Measurements from ENCODE around the gene NPHS1. TPM values are rescaled to one million over a fixed set of nuclear protein-coding genes. Genes with fewer than 3 reads are reported as not detected.
"Not testable (repeated sequence)": the region's sequence is repeated elsewhere in the genome, so short reads cannot be mapped to it uniquely, and the experiment has no call there.

The NPHS1 gene
- total RNA-seq, 2 experiments from 2014 or later, result not detected

DNA sequence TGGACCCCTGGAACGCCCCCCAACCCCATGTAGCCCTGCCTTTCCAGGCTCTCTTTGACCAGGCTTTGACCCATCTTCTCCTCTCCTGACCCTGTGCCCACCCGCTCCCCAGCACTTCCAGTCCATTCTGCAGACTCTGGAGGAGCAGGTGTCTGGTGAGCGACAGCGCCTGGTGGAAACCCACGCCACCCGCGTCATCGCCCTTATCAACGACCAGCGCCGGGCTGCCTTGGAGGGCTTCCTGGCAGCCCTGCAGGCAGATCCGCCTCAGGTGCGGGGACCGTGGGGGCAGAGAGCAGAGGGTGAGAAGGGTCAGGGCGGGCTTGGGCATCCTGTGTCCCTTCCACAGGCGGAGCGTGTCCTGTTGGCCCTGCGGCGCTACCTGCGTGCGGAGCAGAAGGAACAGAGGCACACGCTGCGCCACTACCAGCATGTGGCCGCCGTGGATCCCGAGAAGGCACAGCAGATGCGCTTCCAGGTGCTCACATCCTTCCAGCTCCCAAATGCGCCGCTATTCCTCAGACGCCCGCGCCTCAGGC is 22.2 kb upstream of the NPHS1 start:
- peaks cover 22% of the 10 kb centered on the region for H3K27me3 Mint-ChIP-seq
- no peaks in the 10 kb centered on the region for H3K9me3 Mint-ChIP-seq (ENCODE audit: low read depth)
- peaks cover 7% of the 10 kb centered on the region for H3K4me1 Mint-ChIP-seq
- no peaks in the 10 kb centered on the region for H3K36me3 Mint-ChIP-seq (ENCODE audit: low read depth)
- ChIA-PET CTCF (no interaction called here), POLR2A (no interaction called here)
- DNase-seq, result no peak
- intact Hi-C loops (cut with DNase I, micrococcal nuclease), result loop anchor here in 1 of 2 experiments (5.0 kb wide), 1 partner anchor 182 kb away; no protein-coding TSS in a partner anchor
- H3K4me3 Mint-ChIP-seq, result no peak overlapping the region
- H3K27ac Mint-ChIP-seq, result no peak overlapping the region
- ATAC-seq, result no peak

DNA sequence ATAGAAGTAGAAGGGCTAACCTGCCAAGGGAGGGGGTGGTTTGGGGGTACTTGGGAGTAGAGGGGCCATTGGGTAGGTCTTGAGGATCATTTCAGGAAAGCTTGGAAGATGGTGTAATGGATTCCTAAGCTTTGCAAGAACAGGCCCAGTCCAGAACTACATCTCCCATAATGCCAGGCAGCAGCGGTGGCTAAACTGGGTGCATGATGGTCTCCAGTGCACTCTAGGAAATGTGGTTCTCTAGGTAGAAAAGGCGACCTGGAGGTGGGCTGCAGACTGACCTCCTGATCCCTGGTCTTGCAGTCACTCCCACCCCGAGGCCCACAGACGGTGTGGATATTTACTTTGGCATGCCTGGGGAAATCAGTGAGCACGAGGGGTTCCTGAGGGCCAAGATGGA is 19.9 kb upstream of the NPHS1 start:
- CTCF ChIA-PET, result no interaction called here

DNA sequence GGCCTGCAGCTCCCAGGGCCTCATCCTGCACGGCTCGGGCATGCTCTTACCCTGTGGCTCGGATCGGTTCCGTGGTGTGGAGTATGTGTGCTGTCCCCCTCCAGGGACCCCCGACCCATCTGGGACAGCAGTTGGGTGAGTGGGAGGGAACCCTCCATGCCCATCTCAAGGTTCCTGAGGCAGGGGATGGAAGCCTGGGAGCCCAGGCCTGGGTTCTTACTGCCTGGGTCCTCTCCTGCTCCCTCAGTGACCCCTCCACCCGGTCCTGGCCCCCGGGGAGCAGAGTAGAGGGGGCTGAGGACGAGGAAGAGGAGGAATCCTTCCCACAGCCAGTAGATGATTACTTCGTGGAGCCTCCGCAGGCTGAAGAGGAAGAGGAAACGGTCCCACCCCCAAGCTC is 19.3 kb upstream of the NPHS1 start:
- no peak overlapping the region for H3K4me3 Mint-ChIP-seq
- no peak overlapping the region for H3K27ac Mint-ChIP-seq
- no peaks in the 10 kb centered on the region for H3K9me3 Mint-ChIP-seq (ENCODE audit: low read depth)
- CTCF ChIA-PET, result no interaction called here
- H3K36me3 Mint-ChIP-seq (ENCODE audit: low read depth), result no peaks in the 10 kb centered on the region
- POLR2A ChIA-PET, result no interaction called here
- peaks cover 14% of the 10 kb centered on the region for H3K4me1 Mint-ChIP-seq
- no peak for DNase-seq
- ATAC-seq, result no peak
- peaks cover 27% of the 10 kb centered on the region for H3K27me3 Mint-ChIP-seq
- intact Hi-C loops (cut with DNase I, micrococcal nuclease), result loop anchor here in 1 of 2 experiments (5.0 kb wide), 1 partner anchor 179 kb away; no protein-coding TSS in a partner anchor

More for the DNA sequence above, 19.9 kb upstream of the NPHS1 start:
- no peaks in the 10 kb centered on the region for H3K36me3 Mint-ChIP-seq (ENCODE audit: low read depth)
- no peak overlapping the region for H3K27ac Mint-ChIP-seq
- peaks cover 14% of the 10 kb centered on the region for H3K4me1 Mint-ChIP-seq
- no peak for ATAC-seq
- intact Hi-C loops (cut with DNase I, micrococcal nuclease), result loop anchor here in 1 of 2 experiments (5.0 kb wide), 1 partner anchor 180 kb away; no protein-coding TSS in a partner anchor
- no peak overlapping the region for H3K4me3 Mint-ChIP-seq
- POLR2A ChIA-PET, result no interaction called here
- H3K27me3 Mint-ChIP-seq, result peaks cover 26% of the 10 kb centered on the region
- DNase-seq, result no peak
- H3K9me3 Mint-ChIP-seq (ENCODE audit: low read depth), result no peaks in the 10 kb centered on the region

DNA sequence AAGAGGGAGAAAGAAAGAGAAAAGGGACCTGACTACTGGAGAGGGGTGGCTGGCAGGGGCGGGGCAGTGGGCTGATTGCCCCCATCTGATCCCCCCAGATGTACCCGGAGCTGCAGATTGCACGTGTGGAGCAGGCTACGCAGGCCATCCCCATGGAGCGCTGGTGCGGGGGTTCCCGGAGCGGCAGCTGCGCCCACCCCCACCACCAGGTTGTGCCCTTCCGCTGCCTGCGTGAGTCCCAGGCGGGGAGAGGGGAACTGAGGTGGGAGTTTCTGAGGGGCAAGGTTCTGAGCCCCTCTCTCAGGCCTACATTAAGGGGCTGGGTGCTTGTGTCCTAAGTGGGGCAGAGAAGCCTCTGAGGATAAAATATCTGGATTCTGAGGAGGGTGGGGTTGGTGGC is 18.5 kb upstream of the NPHS1 start:
- H3K27ac Mint-ChIP-seq, result no peak overlapping the region
- peaks cover 28% of the 10 kb centered on the region for H3K27me3 Mint-ChIP-seq
- POLR2A ChIA-PET, result no interaction called here
- no peaks in the 10 kb centered on the region for H3K9me3 Mint-ChIP-seq (ENCODE audit: low read depth)
- no peaks in the 10 kb centered on the region for H3K36me3 Mint-ChIP-seq (ENCODE audit: low read depth)
- H3K4me3 Mint-ChIP-seq, result no peak overlapping the region
- CTCF ChIA-PET, result interaction anchor here (1.3 kb wide), 1 partner anchor 34 kb away, joined by 3 read pairs; no protein-coding TSS in a partner anchor
- intact Hi-C loops (cut with DNase I, micrococcal nuclease), result loop anchor here (1.0 to 5.0 kb wide), 2 partner anchors 178 to 184 kb away; partner anchors contain the start of genes THAP8 (in 1 of the 2) and WDR62 (in 1 of the 2)
- H3K4me1 Mint-ChIP-seq, result peaks cover 14% of the 10 kb centered on the region
- ATAC-seq, result no peak
- DNase-seq, result no peak

DNA sequence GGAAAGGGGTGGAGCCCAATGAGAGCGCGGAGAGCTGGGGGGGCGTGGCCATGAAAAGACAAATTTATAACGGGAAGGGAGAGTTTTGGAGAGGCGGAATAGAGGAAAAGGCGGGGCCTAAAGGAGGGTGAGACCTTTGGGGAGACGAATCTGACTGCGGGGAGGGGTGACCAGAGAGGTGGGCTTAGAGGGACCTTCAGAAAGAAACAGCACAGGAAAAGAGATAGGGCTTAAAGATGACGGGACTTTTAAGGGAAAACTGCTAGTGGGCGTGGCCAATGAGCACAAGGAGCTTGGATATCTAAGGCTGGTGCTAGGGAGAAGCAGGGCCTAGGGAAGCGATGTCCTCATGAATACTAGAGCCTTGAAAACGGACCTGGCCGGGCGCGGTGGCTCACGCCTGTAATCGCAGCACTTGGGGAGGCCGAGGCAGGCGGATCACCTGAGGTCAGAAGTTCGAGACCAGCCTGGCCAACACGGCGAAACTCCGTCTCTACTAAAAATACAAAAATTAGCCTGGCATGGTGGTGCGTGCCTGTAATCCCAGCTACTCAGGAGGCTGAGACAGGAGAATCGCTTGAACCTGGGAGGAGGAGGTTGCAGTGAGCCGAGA is 17.9 kb upstream of the NPHS1 start:
- peak; percentile 83 for DNase-seq
- peaks cover 33% of the 10 kb centered on the region for H3K27me3 Mint-ChIP-seq
- not testable (repeated sequence) for H3K27ac Mint-ChIP-seq; H3K36me3 Mint-ChIP-seq (ENCODE audit: low read depth); ATAC-seq; H3K9me3 Mint-ChIP-seq (ENCODE audit: low read depth)
- intact Hi-C loops (cut with DNase I, micrococcal nuclease), result loop anchor here (1.0 to 5.0 kb wide), 2 partner anchors 178 to 184 kb away; partner anchors contain the start of genes THAP8 (in 1 of the 2) and WDR62 (in 1 of the 2)
- H3K4me1 Mint-ChIP-seq, result peaks cover 14% of the 10 kb centered on the region
- ChIA-PET CTCF (interaction anchor here (0.7 to 1.3 kb wide), 6 partner anchors 14 to 176 kb away, joined by 3 to 7 read pairs (median 4); partner anchors contain the start of genes LIN37, PSENEN and U2AF1L4), POLR2A (interaction anchor here (0.9 to 1.0 kb wide), 2 partner anchors 9 to 10 kb away, joined by 4 read pairs; no protein-coding TSS in a partner anchor)
- H3K4me3 Mint-ChIP-seq, result peak overlapping the region; percentile 52

DNA sequence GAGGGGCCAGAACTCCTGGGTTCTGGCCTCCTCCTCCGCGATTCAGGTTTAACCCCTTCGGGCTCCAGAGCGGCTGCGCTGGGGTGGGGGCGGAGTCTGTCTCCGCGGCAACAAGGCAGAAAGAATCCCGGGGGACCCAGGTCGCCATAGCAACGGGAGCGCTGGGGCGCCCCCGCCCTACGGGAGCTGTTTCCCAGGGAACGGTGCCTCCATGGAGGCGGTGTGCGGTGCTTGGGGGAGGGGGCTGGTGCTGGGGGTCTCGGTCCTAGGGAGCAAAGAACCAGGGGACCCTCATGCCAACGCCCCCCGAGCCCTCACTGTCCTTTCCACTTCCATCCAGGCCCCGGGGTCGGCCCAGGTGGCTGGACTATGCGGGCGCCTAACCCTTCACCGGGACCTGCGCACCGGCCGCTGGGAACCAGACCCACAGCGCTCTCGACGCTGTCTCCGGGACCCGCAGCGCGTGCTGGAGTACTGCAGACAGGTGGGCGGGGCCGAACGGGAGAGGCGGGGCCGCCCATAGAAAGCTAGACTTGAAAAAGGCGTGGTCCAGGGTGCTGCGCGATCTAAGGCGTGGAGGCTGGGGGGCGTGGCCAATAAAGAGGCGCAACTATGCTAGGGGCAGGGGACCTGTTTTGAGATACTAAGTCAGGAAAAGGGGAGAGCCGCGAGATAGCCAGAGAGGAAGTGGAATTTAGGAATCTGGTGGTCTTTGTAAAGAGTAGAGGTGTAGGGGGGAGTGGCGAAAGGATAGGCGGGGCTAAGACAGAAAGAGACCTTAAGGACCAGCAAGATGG is 17.2 kb upstream of the NPHS1 start:
- peak; percentile 93 for ATAC-seq
- H3K27ac Mint-ChIP-seq, result no peak overlapping the region
- peak overlapping the region; percentile 52 for H3K4me3 Mint-ChIP-seq
- H3K27me3 Mint-ChIP-seq, result peaks cover 37% of the 10 kb centered on the region
- no peaks in the 10 kb centered on the region for H3K36me3 Mint-ChIP-seq (ENCODE audit: low read depth)
- peak; percentile 95 for DNase-seq
- CTCF ChIA-PET, result interaction anchor here (0.7 to 1.3 kb wide), 6 partner anchors 14 to 175 kb away, joined by 3 to 7 read pairs (median 4); partner anchors contain the start of genes LIN37, PSENEN and U2AF1L4
- intact Hi-C loops (cut with DNase I, micrococcal nuclease), result loop anchor here (1.0 to 5.0 kb wide), 10 partner anchors 10 to 323 kb away; partner anchors contain the start of genes ALKBH6 (in 1 of the 2), ARHGAP33 (in 1 of the 2), LRFN3 (in 1 of the 2) and TBCB (in 1 of the 2)
- no peaks in the 10 kb centered on the region for H3K9me3 Mint-ChIP-seq (ENCODE audit: low read depth)
- POLR2A ChIA-PET, result interaction anchor here (0.6 to 1.0 kb wide), 4 partner anchors 9 to 149 kb away, joined by 3 to 4 read pairs (median 4); no protein-coding TSS in a partner anchor
- H3K4me1 Mint-ChIP-seq, result peaks cover 14% of the 10 kb centered on the region

DNA sequence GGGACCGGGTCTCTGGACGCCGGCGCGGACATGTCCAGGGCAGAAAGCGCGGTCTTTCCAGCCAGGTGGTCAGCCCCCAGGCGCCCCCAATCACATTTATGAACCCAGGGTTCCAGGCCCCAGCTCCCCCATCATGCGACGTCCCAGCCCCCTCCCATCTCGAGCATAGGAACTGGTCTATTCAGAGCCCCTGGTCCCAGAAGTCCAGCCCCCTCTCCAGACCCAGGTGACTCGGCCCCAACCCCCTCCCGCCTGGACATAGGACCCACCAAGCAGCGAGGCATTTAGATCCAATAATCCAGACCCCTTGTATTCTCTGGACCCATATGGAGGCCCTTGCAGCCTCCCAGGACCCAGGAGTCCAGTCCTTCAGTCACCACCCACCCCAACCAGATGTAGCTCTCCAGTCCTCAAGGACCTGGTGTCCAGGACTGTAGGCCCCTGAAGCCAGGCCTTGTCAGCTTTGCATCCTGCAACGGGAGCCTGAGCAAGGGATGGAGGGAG is 16.6 kb upstream of the NPHS1 start:
- peak overlapping the region; percentile 29 for H3K4me3 Mint-ChIP-seq
- H3K36me3 Mint-ChIP-seq (ENCODE audit: low read depth), result no peaks in the 10 kb centered on the region
- CTCF ChIA-PET, result no interaction called here
- no peak for ATAC-seq
- H3K27ac Mint-ChIP-seq, result no peak overlapping the region
- H3K4me1 Mint-ChIP-seq, result peaks cover 14% of the 10 kb centered on the region
- no peak for DNase-seq
- no peaks in the 10 kb centered on the region for H3K9me3 Mint-ChIP-seq (ENCODE audit: low read depth)
- H3K27me3 Mint-ChIP-seq, result peaks cover 37% of the 10 kb centered on the region
- POLR2A ChIA-PET, result interaction anchor here (0.8 kb wide), 1 partner anchor 62 kb away, joined by 5 read pairs; no protein-coding TSS in a partner anchor
- intact Hi-C loops (cut with DNase I, micrococcal nuclease), result loop anchor here in 1 of 2 experiments (1.0 kb wide), 9 partner anchors 10 to 323 kb away; partner anchors contain the start of genes ALKBH6, ARHGAP33, LRFN3 and TBCB

DNA sequence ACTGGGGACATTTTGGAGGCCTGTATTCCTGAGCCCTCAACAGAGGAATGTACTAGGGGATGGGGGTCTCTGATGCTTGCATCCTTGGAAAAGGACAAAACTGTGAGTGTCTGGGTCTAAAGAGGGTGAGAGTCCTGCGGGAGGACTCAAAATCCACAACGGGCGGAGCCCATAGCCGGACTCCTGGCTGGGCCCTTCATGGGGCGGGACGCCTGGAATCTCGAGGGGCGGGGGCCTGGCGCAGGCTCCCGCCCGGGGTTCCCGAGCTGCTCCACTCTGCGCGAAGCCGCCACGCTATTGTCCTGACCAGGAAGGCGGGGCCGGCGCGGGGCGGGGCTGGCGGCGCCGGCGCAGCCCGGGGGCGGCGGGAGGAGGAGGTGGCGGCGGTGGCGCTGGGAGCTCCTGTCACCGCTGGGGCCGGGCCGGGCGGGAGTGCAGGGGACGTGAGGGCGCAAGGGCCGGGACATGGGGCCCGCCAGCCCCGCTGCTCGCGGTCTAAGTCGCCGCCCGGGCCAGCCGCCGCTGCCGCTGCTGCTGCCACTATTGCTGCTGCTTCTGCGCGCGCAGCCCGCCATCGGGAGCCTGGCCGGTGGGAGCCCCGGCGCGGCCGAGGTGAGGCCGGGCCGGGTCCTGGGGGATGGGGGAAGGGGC is 16.0 kb upstream of the NPHS1 start, which contains the start of gene APLP1:
TSS of gene APLP1 (plus strand) at position 403 of the 651 bp plus-strand sequence. CDS start at position 466, 63 bp downstream.
- H3K36me3 Mint-ChIP-seq (ENCODE audit: low read depth), result no peaks in the 10 kb centered on the region
- intact Hi-C loops (cut with DNase I, micrococcal nuclease), result loop anchor here in 1 of 2 experiments (1.0 kb wide), 1 partner anchor 128 kb away; no protein-coding TSS in a partner anchor
- H3K4me3 Mint-ChIP-seq, result peak within 1 kb of the TSS; percentile 29
- POLR2A ChIA-PET, result interaction anchor here (0.8 kb wide), 1 partner anchor 63 kb away, joined by 5 read pairs; no protein-coding TSS in a partner anchor
- no peak within 1 kb of the TSS for H3K27ac Mint-ChIP-seq
- DNase-seq, result peak; percentile 82
- no peaks in the 10 kb centered on the region for H3K9me3 Mint-ChIP-seq (ENCODE audit: low read depth)
- peaks cover 14% of the 10 kb centered on the region for H3K4me1 Mint-ChIP-seq
- CTCF ChIA-PET, result no interaction called here
- peaks cover 37% of the 10 kb centered on the region for H3K27me3 Mint-ChIP-seq
- peak; percentile 50 for ATAC-seq

DNA sequence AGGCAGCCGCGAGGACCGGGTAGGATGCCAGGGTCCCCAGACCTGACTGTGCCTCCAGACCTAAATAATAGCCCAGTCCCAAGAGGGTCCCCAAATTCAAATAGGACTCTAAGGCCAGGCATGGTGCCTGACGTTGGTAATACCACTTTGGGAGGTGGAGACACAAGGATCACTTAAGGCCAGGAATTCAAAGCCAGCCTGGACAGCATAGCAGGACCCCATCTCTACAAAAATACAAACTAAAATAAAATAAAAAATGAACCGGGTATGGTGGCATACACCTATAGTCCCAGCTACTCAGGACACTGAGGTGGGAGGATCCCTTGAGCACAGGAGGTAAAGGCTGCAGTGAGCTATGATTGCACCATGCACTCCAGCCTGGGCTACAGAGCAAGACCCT is 10.7 kb upstream of the NPHS1 start:
- Mint-ChIP-seq H3K4me3 (no peak overlapping the region), H3K9me3 (ENCODE audit: low read depth) (no peaks in the 10 kb centered on the region), H3K27ac (no peak overlapping the region), H3K36me3 (ENCODE audit: low read depth) (no peaks in the 10 kb centered on the region), H3K27me3 (peaks cover 54% of the 10 kb centered on the region), H3K4me1 (peaks cover 8% of the 10 kb centered on the region)
- ChIA-PET POLR2A (no interaction called here), CTCF (no interaction called here)
- intact Hi-C loops (cut with DNase I, micrococcal nuclease), result no loop called here
- ATAC-seq (no peak), DNase-seq (no peak)

DNA sequence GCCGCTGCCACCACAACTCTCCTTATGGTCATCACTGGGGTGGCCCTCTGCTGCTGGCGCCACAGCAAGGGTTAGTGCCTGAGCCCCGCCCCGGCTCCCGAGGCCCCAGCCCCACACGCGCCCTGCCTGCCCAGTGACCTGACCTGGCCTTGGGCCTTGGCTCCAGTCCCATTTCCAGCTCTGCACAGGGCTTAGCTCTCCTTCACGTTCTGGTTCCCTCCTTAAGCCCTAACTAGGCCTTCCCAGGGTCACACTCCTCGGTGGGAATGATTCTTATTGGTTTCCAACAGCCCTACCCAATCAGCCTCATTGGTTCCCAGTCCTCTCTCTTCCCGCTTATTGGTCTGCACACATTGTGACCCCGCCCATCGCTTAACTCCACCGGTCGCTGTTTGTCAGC is 10.2 kb upstream of the NPHS1 start:
- ChIA-PET CTCF (no interaction called here), POLR2A (no interaction called here)
- no peak for ATAC-seq
- Mint-ChIP-seq H3K27ac (no peak overlapping the region), H3K27me3 (peaks cover 51% of the 10 kb centered on the region), H3K36me3 (ENCODE audit: low read depth) (no peaks in the 10 kb centered on the region), H3K9me3 (ENCODE audit: low read depth) (no peaks in the 10 kb centered on the region), H3K4me3 (no peak overlapping the region), H3K4me1 (peaks cover 7% of the 10 kb centered on the region)
- intact Hi-C loops (cut with DNase I, micrococcal nuclease), result no loop called here
- no peak for DNase-seq
